ENCODE measurements around the gene CLIP4.

GRCh38 chr2:29187926-29188325, 72.7 kb downstream of the CLIP4 start:
- TF ChIP-seq CTCF (conservative IDR thresholded peaks at IDR 0.05; ENCODE audit: low read length) (no peak), EZH2phosphoT487 (IDR thresholded peaks at IDR 0.05; ENCODE audit: borderline replicate concordance) (no peak)

Measured in Loucy (cell line).